ENCODE results near the gene APIP.

APIP gene

GRCh38 chr11:34846467-34846866 is 69.7 kb downstream of the APIP start:
- DNase-seq: no peak
- H3K36me3 ChIP-seq (ENCODE audit: control insufficient read depth in 1 of 2, insufficient read depth in 2 of 2, low read length in 2 of 2): no peaks in the 10 kb centered on the region
- H3K79me1 ChIP-seq (ENCODE audit: low read length): no peaks in the 10 kb centered on the region
- no peak overlapping the region for H2AFZ ChIP-seq (ENCODE audit: insufficient read depth, low read length, poor library complexity)
- no CpG with 5 or more reads among the region's 3 CpGs for WGBS (ENCODE audit: extremely low coverage, insufficient coverage, insufficient read length)
- no peak overlapping the region for H4K8ac ChIP-seq (ENCODE audit: low read depth, low read length)
- no peaks in the 10 kb centered on the region for H3K9me3 ChIP-seq (ENCODE audit: insufficient read depth, low read depth, low read length)
- no peak overlapping the region for H3K18ac ChIP-seq (ENCODE audit: low read length)
- no peaks in the 10 kb centered on the region for H3K27me3 ChIP-seq (ENCODE audit: insufficient read depth, low read length)
- no peak overlapping the region for H3K4me2 ChIP-seq (ENCODE audit: low read length)
- H3K4me1 ChIP-seq (ENCODE audit: control insufficient read depth in 1 of 2, insufficient read depth in 2 of 2, low read length in 2 of 2): no peaks in the 10 kb centered on the region
- H4K12ac ChIP-seq (ENCODE audit: low read depth, low read length): no peak overlapping the region
- H3K23ac ChIP-seq (ENCODE audit: low read length): no peak overlapping the region
- no peak overlapping the region for H3K9ac ChIP-seq (ENCODE audit: low read length)
- no peak overlapping the region for H2BK12ac ChIP-seq (ENCODE audit: low read length)
- H3K14ac ChIP-seq (ENCODE audit: low read length): no peak overlapping the region
- H3K4ac ChIP-seq (ENCODE audit: low read depth, low read length): no peak overlapping the region
- H2BK120ac ChIP-seq (ENCODE audit: insufficient read depth, low read length, poor library complexity): no peak overlapping the region
- no peak overlapping the region for H2BK5ac ChIP-seq (ENCODE audit: low read depth, low read length, poor library complexity)
- no peak overlapping the region for H4K91ac ChIP-seq (ENCODE audit: low read depth, low read length)
- no peak overlapping the region for H2AK5ac ChIP-seq (ENCODE audit: low read length)
- no peak overlapping the region for H3K27ac ChIP-seq (ENCODE audit: low read depth, low read length)
- H3K79me2 ChIP-seq (ENCODE audit: control insufficient read depth, insufficient read depth, low read length, poor library complexity): no peaks in the 10 kb centered on the region
- H3K4me3 ChIP-seq (ENCODE audit: low read depth, low read length): no peak overlapping the region

- H3K14ac ChIP-seq (ENCODE audit: low read length): no peak overlapping the region
- no peaks in the 10 kb centered on the region for H3K79me1 ChIP-seq (ENCODE audit: low read length)
- H3K27ac ChIP-seq (ENCODE audit: low read depth, low read length): no peak overlapping the region
- H3K36me3 ChIP-seq (ENCODE audit: control insufficient read depth in 1 of 2, insufficient read depth in 2 of 2, low read length in 2 of 2): no peaks in the 10 kb centered on the region
- H3K27me3 ChIP-seq (ENCODE audit: insufficient read depth, low read length): no peaks in the 10 kb centered on the region
- no peak overlapping the region for H3K18ac ChIP-seq (ENCODE audit: low read length)
- H2BK120ac ChIP-seq (ENCODE audit: insufficient read depth, low read length, poor library complexity): no peak overlapping the region
- no peak overlapping the region for H4K12ac ChIP-seq (ENCODE audit: low read depth, low read length)
- no peaks in the 10 kb centered on the region for H3K4me1 ChIP-seq (ENCODE audit: control insufficient read depth in 1 of 2, insufficient read depth in 2 of 2, low read length in 2 of 2)
- no peak overlapping the region for H3K4ac ChIP-seq (ENCODE audit: low read depth, low read length)
- no peak for DNase-seq
- no peaks in the 10 kb centered on the region for H3K9me3 ChIP-seq (ENCODE audit: insufficient read depth, low read depth, low read length)
- no peak overlapping the region for H2AK5ac ChIP-seq (ENCODE audit: low read length)
- no peak overlapping the region for H3K4me3 ChIP-seq (ENCODE audit: low read depth, low read length)
- H4K91ac ChIP-seq (ENCODE audit: low read depth, low read length): no peak overlapping the region
- H2BK5ac ChIP-seq (ENCODE audit: low read depth, low read length, poor library complexity): no peak overlapping the region
- H2BK12ac ChIP-seq (ENCODE audit: low read length): no peak overlapping the region
- WGBS (ENCODE audit: extremely low coverage, insufficient coverage, insufficient read length): no CpG with 5 or more reads among the region's 5 CpGs
- H3K4me2 ChIP-seq (ENCODE audit: low read length): no peak overlapping the region
- H2AFZ ChIP-seq (ENCODE audit: insufficient read depth, low read length, poor library complexity): no peak overlapping the region
- H3K23ac ChIP-seq (ENCODE audit: low read length): no peak overlapping the region
- no peak overlapping the region for H3K9ac ChIP-seq (ENCODE audit: low read length)
- no peaks in the 10 kb centered on the region for H3K79me2 ChIP-seq (ENCODE audit: control insufficient read depth, insufficient read depth, low read length, poor library complexity)
- no peak overlapping the region for H4K8ac ChIP-seq (ENCODE audit: low read depth, low read length)
Measured at GRCh38 chr11:34844463-34845112, 71.6 kb downstream of the APIP start.

DNA sequence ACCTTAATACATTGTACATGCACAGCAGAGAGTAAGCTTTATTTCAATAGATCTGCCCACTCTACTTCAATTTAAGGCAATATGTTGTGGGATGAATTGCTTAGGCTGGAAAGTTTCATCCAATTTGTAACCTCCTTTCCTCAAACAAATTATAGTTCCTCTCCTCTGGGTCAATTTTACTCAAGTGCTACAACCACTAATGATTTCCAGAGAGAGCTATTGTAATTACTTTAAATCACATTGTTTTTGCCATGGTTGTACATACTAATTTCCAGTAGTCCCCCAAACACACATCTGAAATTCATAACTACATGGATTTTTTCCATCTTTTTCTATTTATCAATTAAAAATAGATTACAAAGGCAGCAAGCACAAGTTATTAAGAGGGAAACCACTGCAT is 72.9 kb downstream of the APIP start:
- Histone ChIP-seq H3K9ac (ENCODE audit: low read length) (no peak overlapping the region), H4K91ac (ENCODE audit: low read depth, low read length) (no peak overlapping the region), H3K4me3 (ENCODE audit: low read depth, low read length) (no peak overlapping the region), H3K27ac (ENCODE audit: low read depth, low read length) (no peak overlapping the region), H3K27me3 (ENCODE audit: insufficient read depth, low read length) (no peaks in the 10 kb centered on the region), H3K4me1 (ENCODE audit: control insufficient read depth in 1 of 2, insufficient read depth in 2 of 2, low read length in 2 of 2) (no peaks in the 10 kb centered on the region), H4K8ac (ENCODE audit: low read depth, low read length) (no peak overlapping the region), H3K79me2 (ENCODE audit: control insufficient read depth, insufficient read depth, low read length, poor library complexity) (no peaks in the 10 kb centered on the region), H3K14ac (ENCODE audit: low read length) (no peak overlapping the region), H3K23ac (ENCODE audit: low read length) (no peak overlapping the region), H4K12ac (ENCODE audit: low read depth, low read length) (no peak overlapping the region), H3K79me1 (ENCODE audit: low read length) (no peaks in the 10 kb centered on the region), H3K9me3 (ENCODE audit: insufficient read depth, low read depth, low read length) (no peaks in the 10 kb centered on the region), H3K36me3 (ENCODE audit: control insufficient read depth in 1 of 2, insufficient read depth in 2 of 2, low read length in 2 of 2) (no peaks in the 10 kb centered on the region), H2BK5ac (ENCODE audit: low read depth, low read length, poor library complexity) (no peak overlapping the region), H2BK12ac (ENCODE audit: low read length) (no peak overlapping the region), H2AK5ac (ENCODE audit: low read length) (no peak overlapping the region), H3K18ac (ENCODE audit: low read length) (no peak overlapping the region), H3K4ac (ENCODE audit: low read depth, low read length) (no peak overlapping the region), H2BK120ac (ENCODE audit: insufficient read depth, low read length, poor library complexity) (no peak overlapping the region), H3K4me2 (ENCODE audit: low read length) (no peak overlapping the region), H2AFZ (ENCODE audit: insufficient read depth, low read length, poor library complexity) (no peak overlapping the region)
- DNase-seq: no peak

GRCh38 chr11:34840736-34841386 is 75.3 kb downstream of the APIP start:
- Histone ChIP-seq H2BK5ac (ENCODE audit: low read depth, low read length, poor library complexity) (no peak overlapping the region), H3K79me1 (ENCODE audit: low read length) (no peaks in the 10 kb centered on the region), H3K18ac (ENCODE audit: low read length) (no peak overlapping the region), H3K4me3 (ENCODE audit: low read depth, low read length) (no peak overlapping the region), H3K4me1 (ENCODE audit: control insufficient read depth in 1 of 2, insufficient read depth in 2 of 2, low read length in 2 of 2) (no peaks in the 10 kb centered on the region), H3K4me2 (ENCODE audit: low read length) (no peak overlapping the region), H4K91ac (ENCODE audit: low read depth, low read length) (no peak overlapping the region), H2AK5ac (ENCODE audit: low read length) (no peak overlapping the region), H3K9me3 (ENCODE audit: insufficient read depth, low read depth, low read length) (no peaks in the 10 kb centered on the region), H4K8ac (ENCODE audit: low read depth, low read length) (no peak overlapping the region), H2BK12ac (ENCODE audit: low read length) (no peak overlapping the region), H3K14ac (ENCODE audit: low read length) (no peak overlapping the region), H3K79me2 (ENCODE audit: control insufficient read depth, insufficient read depth, low read length, poor library complexity) (no peaks in the 10 kb centered on the region), H4K12ac (ENCODE audit: low read depth, low read length) (no peak overlapping the region), H3K27me3 (ENCODE audit: insufficient read depth, low read length) (no peaks in the 10 kb centered on the region), H3K4ac (ENCODE audit: low read depth, low read length) (no peak overlapping the region), H3K27ac (ENCODE audit: low read depth, low read length) (no peak overlapping the region), H3K23ac (ENCODE audit: low read length) (no peak overlapping the region), H2AFZ (ENCODE audit: insufficient read depth, low read length, poor library complexity) (no peak overlapping the region), H2BK120ac (ENCODE audit: insufficient read depth, low read length, poor library complexity) (no peak overlapping the region), H3K9ac (ENCODE audit: low read length) (no peak overlapping the region), H3K36me3 (ENCODE audit: control insufficient read depth in 1 of 2, insufficient read depth in 2 of 2, low read length in 2 of 2) (no peaks in the 10 kb centered on the region)
- peak in 1 of 2 donors; percentile 59 for DNase-seq
- no CpG with 5 or more reads among the region's 4 CpGs for WGBS (ENCODE audit: extremely low coverage, insufficient coverage, insufficient read length)
